Mesenchymal stem cell (in vitro differentiated cells and primary cell): Measurements from ENCODE around the gene CENPE.

Experiments used
- DNase-seq: peaks from one replicate; pipeline ENCODE4 v3.0.0-alpha.2; 2013
- H2AFZ ChIP-seq: one replicate; pipeline ENCODE4 v1.6.1; 2013; ENCODE audit warnings: low read depth, mild to moderate bottlenecking, control low read depth, inconsistent platforms, low read length, moderate library complexity
- H2AK5ac ChIP-seq: 2 replicates; pipeline ENCODE4 v1.6.1; 2013; ENCODE audit warnings: low read length, moderate library complexity, mild to moderate bottlenecking, inconsistent platforms; ENCODE audit not compliant: severe bottlenecking
- H2BK120ac ChIP-seq: one replicate; pipeline ENCODE4 v1.6.1; 2013; ENCODE audit warnings: low read depth, mild to moderate bottlenecking, inconsistent platforms, low read length, moderate library complexity
- H2BK12ac ChIP-seq, 2 experiments: one replicate each; pipeline ENCODE4 v1.6.1; 2013; ENCODE audit warnings: inconsistent platforms in 2 of 2, low read length in 2 of 2, mild to moderate bottlenecking in 2 of 2, moderate library complexity in 2 of 2, control low read depth in 1 of 2
- H2BK15ac ChIP-seq: one replicate; pipeline ENCODE4 v1.6.1; 2013; ENCODE audit warnings: mild to moderate bottlenecking, low read depth, inconsistent platforms; ENCODE audit not compliant: poor library complexity, severe bottlenecking
- H2BK5ac ChIP-seq: 2 replicates; pipeline ENCODE4 v1.6.1; 2013; ENCODE audit warnings: low read depth, mild to moderate bottlenecking, low read length, control low read depth, inconsistent platforms; ENCODE audit not compliant: poor library complexity, severe bottlenecking
- H3K14ac ChIP-seq, 2 experiments: one replicate each; pipeline ENCODE4 v1.6.1; 2013; ENCODE audit warnings: inconsistent platforms in 2 of 2, low read length in 2 of 2, control low read depth in 1 of 2, mild to moderate bottlenecking in 1 of 2, moderate library complexity in 1 of 2
- H3K18ac ChIP-seq, 2 experiments: one replicate each; pipeline ENCODE4 v1.6.1; 2013; ENCODE audit warnings: inconsistent platforms in 2 of 2, low read length in 2 of 2, control low read depth in 1 of 2, low read depth in 1 of 2, mild to moderate bottlenecking in 1 of 2
- H3K23ac ChIP-seq, 2 experiments: one replicate each; pipeline ENCODE4 v1.6.1; 2013; ENCODE audit warnings: inconsistent platforms in 2 of 2, low read length in 2 of 2, mild to moderate bottlenecking in 2 of 2, moderate library complexity in 2 of 2, control low read depth in 1 of 2
- H3K27ac ChIP-seq: 2 replicates; pipeline ENCODE4 v1.5.1; 2013; ENCODE audit warnings: mild to moderate bottlenecking, moderate library complexity, low read length, control low read depth, inconsistent platforms; ENCODE audit not compliant: poor library complexity, severe bottlenecking
- H3K27me3 ChIP-seq, 2 experiments: 2 replicates each; pipeline versions ENCODE4 v1.6.1 to v1.7.0; 2013; ENCODE audit warnings: low read length in 2 of 2, mild to moderate bottlenecking in 2 of 2, moderate library complexity in 2 of 2, control low read depth in 1 of 2, inconsistent platforms in 1 of 2; ENCODE audit not compliant: control insufficient read depth in 1 of 2, insufficient read depth in 1 of 2
- H3K36me3 ChIP-seq, 2 experiments: 2 replicates each; pipeline versions ENCODE4 v1.6.1 to v1.7.0; 2013; ENCODE audit warnings: low read length in 2 of 2, control low read depth in 1 of 2, inconsistent platforms in 1 of 2, low read depth in 1 of 2, mild to moderate bottlenecking in 1 of 2; ENCODE audit not compliant: insufficient read depth in 2 of 2, control insufficient read depth in 1 of 2
- H3K4ac ChIP-seq, 2 experiments: one replicate each; pipeline ENCODE4 v1.6.1; 2013; ENCODE audit warnings: inconsistent platforms in 2 of 2, low read length in 2 of 2, mild to moderate bottlenecking in 2 of 2, moderate library complexity in 2 of 2, control low read depth in 1 of 2, low read depth in 1 of 2
- H3K4me1 ChIP-seq: 2 replicates; pipeline ENCODE4 v1.6.1; 2013; ENCODE audit warnings: low read depth, low read length, control low read depth; ENCODE audit not compliant: control insufficient read depth, insufficient read depth
- H3K4me2 ChIP-seq: 2 replicates; pipeline ENCODE4 v1.6.1; 2013; ENCODE audit warnings: low read length, mild to moderate bottlenecking, inconsistent platforms; ENCODE audit not compliant: poor library complexity, severe bottlenecking
- H3K4me3 ChIP-seq, 2 experiments: 2 replicates each; pipeline versions ENCODE4 v1.5.1 to v1.7.0; 2013; ENCODE audit warnings: low read length in 2 of 2, mild to moderate bottlenecking in 2 of 2, control low read depth in 1 of 2, low read depth in 1 of 2; ENCODE audit not compliant: insufficient read depth in 1 of 2
- H3K79me1 ChIP-seq: replicated peaks from 2 replicates; pipeline ENCODE4 v1.6.1; 2013; ENCODE audit warnings: mild to moderate bottlenecking, control low read depth, low read length, inconsistent platforms; ENCODE audit not compliant: poor library complexity, severe bottlenecking
- H3K9ac ChIP-seq: 2 replicates; pipeline ENCODE4 v1.7.0; 2013; ENCODE audit warnings: mild to moderate bottlenecking, low read length, moderate library complexity
- H3K9me3 ChIP-seq: 2 replicates; pipeline ENCODE4 v1.7.0; 2013; ENCODE audit warnings: mild to moderate bottlenecking, low read length; ENCODE audit not compliant: control insufficient read depth
- H4K8ac ChIP-seq: one replicate; pipeline ENCODE4 v1.6.1; 2013; ENCODE audit warnings: inconsistent platforms, mild to moderate bottlenecking, low read length, moderate library complexity
- H4K91ac ChIP-seq: one replicate; pipeline ENCODE4 v1.6.1; 2013; ENCODE audit warnings: mild to moderate bottlenecking, low read length, inconsistent platforms
- WGBS: methylation state at CpG from one replicate; pipeline ENCODE4 v1.1.7; 2013; ENCODE audit warnings: mixed read lengths; 5-methylcytosine and 5-hydroxymethylcytosine counted together

CENPE gene

GRCh38 chr4:103123114-103123513 is 75.0 kb downstream of the CENPE start:
- H3K9me3 ChIP-seq, result peaks cover 9% of the 10 kb centered on the region
- H3K4me1 ChIP-seq, result no peaks in the 10 kb centered on the region
- no peak for DNase-seq
- H3K27me3 ChIP-seq, result no peaks in the 10 kb centered on the region
- no peak overlapping the region for H2BK15ac ChIP-seq
- no peak overlapping the region for H3K27ac ChIP-seq
- peaks cover 0 to 7% of the 10 kb centered on the region in 2 experiments for H3K36me3 ChIP-seq
- no peak overlapping the region for H3K4me2 ChIP-seq
- H3K9ac ChIP-seq, result no peak overlapping the region
- H2BK120ac ChIP-seq, result no peak overlapping the region
- H2BK12ac ChIP-seq, result no peak overlapping the region
- peaks cover 1% of the 10 kb centered on the region for H3K79me1 ChIP-seq
- no peak overlapping the region for H2BK5ac ChIP-seq
- H4K8ac ChIP-seq, result no peak overlapping the region
- no peak overlapping the region for H3K4me3 ChIP-seq
- H3K18ac ChIP-seq, result no peak overlapping the region
- H3K23ac ChIP-seq, result no peak overlapping the region
- no peak overlapping the region for H2AFZ ChIP-seq
- WGBS, result 100% methylated on average over 1 of the region's 3 CpGs
- no peak overlapping the region for H4K91ac ChIP-seq
- no peak overlapping the region for H3K14ac ChIP-seq
- no peak overlapping the region for H3K4ac ChIP-seq
- no peak overlapping the region for H2AK5ac ChIP-seq

- H3K4me3 ChIP-seq, result no peak overlapping the region
- H3K4ac ChIP-seq, result no peak overlapping the region
- H2BK120ac ChIP-seq, result no peak overlapping the region
- H2AK5ac ChIP-seq, result no peak overlapping the region
- H3K27me3 ChIP-seq, result no peaks in the 10 kb centered on the region
- WGBS, result 93% methylated on average over 1 of the region's 1 CpG
- H3K9me3 ChIP-seq, result no peaks in the 10 kb centered on the region
- no peak overlapping the region for H2BK5ac ChIP-seq
- no peak overlapping the region for H3K9ac ChIP-seq
- H3K27ac ChIP-seq, result no peak overlapping the region
- no peak overlapping the region for H3K4me2 ChIP-seq
- H3K36me3 ChIP-seq, result peaks cover 0 to 7% of the 10 kb centered on the region in 2 experiments
- H2AFZ ChIP-seq, result no peak overlapping the region
- no peak overlapping the region for H4K8ac ChIP-seq
- no peak overlapping the region for H2BK15ac ChIP-seq
- H3K4me1 ChIP-seq, result no peaks in the 10 kb centered on the region
- no peak overlapping the region for H3K14ac ChIP-seq
- no peak overlapping the region for H3K23ac ChIP-seq
- H2BK12ac ChIP-seq, result no peak overlapping the region
- no peak overlapping the region for H4K91ac ChIP-seq
- H3K79me1 ChIP-seq, result no peaks in the 10 kb centered on the region
- H3K18ac ChIP-seq, result no peak overlapping the region
- DNase-seq, result no peak
Measured at GRCh38 chr4:103118166-103118565, 80.0 kb downstream of the CENPE start.

- no peak overlapping the region for H2AFZ ChIP-seq
- H2BK120ac ChIP-seq, result no peak overlapping the region
- no peak overlapping the region for H3K4ac ChIP-seq
- no peaks in the 10 kb centered on the region for H3K27me3 ChIP-seq
- H2BK12ac ChIP-seq, result no peak overlapping the region
- no peak overlapping the region for H3K9ac ChIP-seq
- H3K4me3 ChIP-seq, result no peak overlapping the region
- H4K91ac ChIP-seq, result no peak overlapping the region
- H3K18ac ChIP-seq, result no peak overlapping the region
- no peak overlapping the region for H3K4me2 ChIP-seq
- H2BK5ac ChIP-seq, result no peak overlapping the region
- H4K8ac ChIP-seq, result no peak overlapping the region
- H3K27ac ChIP-seq, result no peak overlapping the region
- H2AK5ac ChIP-seq, result no peak overlapping the region
- no peaks in the 10 kb centered on the region for H3K9me3 ChIP-seq
- no peak overlapping the region for H2BK15ac ChIP-seq
- peaks cover 0 to 12% of the 10 kb centered on the region in 2 experiments for H3K36me3 ChIP-seq
- no peaks in the 10 kb centered on the region for H3K79me1 ChIP-seq
- no peak overlapping the region for H3K14ac ChIP-seq
- no peak overlapping the region for H3K23ac ChIP-seq
- no peak for DNase-seq
- 60% methylated on average over 1 of the region's 4 CpGs for WGBS
- no peaks in the 10 kb centered on the region for H3K4me1 ChIP-seq
Measured at GRCh38 chr4:103111598-103111997, 86.5 kb downstream of the CENPE start.

GRCh38 chr4:103108542-103108941 is 89.6 kb downstream of the CENPE start:
- Histone ChIP-seq H4K8ac (no peak overlapping the region), H2BK12ac (no peak overlapping the region), H3K4me2 (no peak overlapping the region), H3K27ac (no peak overlapping the region), H3K9me3 (no peaks in the 10 kb centered on the region), H3K79me1 (no peaks in the 10 kb centered on the region), H3K18ac (no peak overlapping the region), H2AFZ (no peak overlapping the region), H2AK5ac (no peak overlapping the region), H3K9ac (no peak overlapping the region), H3K4me1 (peaks cover 1% of the 10 kb centered on the region), H3K4me3 (no peak overlapping the region), H3K23ac (no peak overlapping the region), H3K4ac (no peak overlapping the region), H2BK120ac (no peak overlapping the region), H3K27me3 (no peaks in the 10 kb centered on the region), H3K36me3 (peaks cover 0 to 12% of the 10 kb centered on the region in 2 experiments), H4K91ac (no peak overlapping the region), H3K14ac (no peak overlapping the region), H2BK5ac (no peak overlapping the region), H2BK15ac (no peak overlapping the region)
- no peak for DNase-seq
- 95% methylated on average over 4 of the region's 4 CpGs for WGBS
